ENCODE measurements around the gene C10orf62.
"Not testable (repeated sequence)": the region's sequence is repeated elsewhere in the genome, so short reads cannot be mapped to it uniquely, and the experiment has no call there.

The C10orf62 gene

DNA sequence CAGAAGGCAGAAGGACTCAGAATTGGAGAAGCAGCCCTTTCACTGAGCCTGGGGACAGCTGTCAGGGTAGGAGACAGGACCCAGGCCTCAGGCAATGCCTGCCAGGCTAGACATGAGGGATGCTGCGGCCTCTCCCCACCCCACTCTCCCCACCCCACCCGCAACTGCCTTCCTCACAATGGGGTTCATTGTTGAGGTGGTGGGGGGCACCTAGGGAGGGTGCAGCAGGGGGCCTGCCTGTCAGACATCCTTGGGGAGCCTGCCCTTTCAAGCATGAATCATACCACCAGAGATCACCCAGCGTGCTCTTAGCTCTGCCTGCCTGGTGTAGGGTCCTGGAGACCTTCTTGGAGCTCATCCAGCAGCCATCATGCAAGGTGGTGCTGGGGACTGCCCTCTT lies at the start of gene C10orf62:
C10orf62 (plus strand) TSS at position 243 of the 400 bp plus-strand sequence. CDS start 177 bp downstream, outside the sequence.
- in situ Hi-C loops (cut with HindIII; ENCODE audit: low sequenced_read_pairs) = no loop called here

GRCh38 chr10:97540669-97541500 lies 48.6 kb upstream of the C10orf62 start:
- in situ Hi-C loops (cut with HindIII; ENCODE audit: low sequenced_read_pairs) = no loop called here

DNA sequence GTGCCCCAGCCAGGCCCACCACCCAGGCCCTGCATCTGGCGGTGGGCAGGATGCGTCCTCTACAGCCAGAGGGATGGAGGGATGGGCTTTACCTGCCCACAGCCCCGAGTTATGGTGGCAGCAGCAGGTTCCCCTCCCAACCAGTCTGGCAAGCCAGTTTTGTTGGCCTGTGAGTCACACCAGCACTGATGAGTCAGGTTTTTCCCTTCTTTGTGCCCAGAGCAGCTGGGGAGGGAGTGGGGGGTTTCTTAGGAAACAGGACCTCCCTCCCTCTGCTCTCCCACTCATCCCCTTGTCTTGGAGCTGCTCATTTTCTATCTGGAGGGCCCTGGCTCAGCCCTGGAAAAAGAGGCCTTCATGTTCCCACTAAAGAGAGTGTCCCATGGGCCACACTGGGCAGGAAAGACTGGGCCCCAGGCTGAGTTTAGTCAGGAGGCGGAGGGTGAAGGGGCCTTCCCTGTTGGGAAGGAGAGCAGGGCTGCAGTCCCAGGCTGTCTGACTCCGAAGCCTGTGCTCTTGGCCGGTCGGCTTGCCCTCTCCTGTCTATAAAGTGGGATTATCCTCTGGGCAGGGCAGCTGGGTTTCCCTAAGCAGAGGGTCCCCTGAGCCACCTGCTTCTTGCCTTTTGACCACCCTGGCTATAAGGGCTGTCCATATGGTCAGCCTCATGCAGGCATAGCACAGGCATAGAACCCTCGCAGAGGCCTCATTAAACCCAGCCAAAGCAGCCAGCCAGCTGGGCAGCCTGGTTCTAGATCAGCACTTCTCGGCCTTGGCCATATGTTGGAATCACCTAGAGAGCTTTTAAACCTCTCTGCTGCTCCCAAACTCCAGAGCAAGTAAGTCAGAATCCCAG lies 47.1 kb upstream of the C10orf62 start:
- in situ Hi-C loops (cut with HindIII; ENCODE audit: low sequenced_read_pairs) = no loop called here

- in situ Hi-C loops (cut with HindIII; ENCODE audit: low sequenced_read_pairs) = no loop called here
These were observed 46.4 kb upstream of the C10orf62 start for GRCh38 chr10:97543025-97543546.

GRCh38 chr10:97546456-97547270 lies 42.9 kb upstream of the C10orf62 start:
- in situ Hi-C loops (cut with HindIII; ENCODE audit: low sequenced_read_pairs) = no loop called here

- in situ Hi-C loops (cut with HindIII; ENCODE audit: low sequenced_read_pairs) = no loop called here
These were observed 42.3 kb upstream of the C10orf62 start for GRCh38 chr10:97547271-97547600.

DNA sequence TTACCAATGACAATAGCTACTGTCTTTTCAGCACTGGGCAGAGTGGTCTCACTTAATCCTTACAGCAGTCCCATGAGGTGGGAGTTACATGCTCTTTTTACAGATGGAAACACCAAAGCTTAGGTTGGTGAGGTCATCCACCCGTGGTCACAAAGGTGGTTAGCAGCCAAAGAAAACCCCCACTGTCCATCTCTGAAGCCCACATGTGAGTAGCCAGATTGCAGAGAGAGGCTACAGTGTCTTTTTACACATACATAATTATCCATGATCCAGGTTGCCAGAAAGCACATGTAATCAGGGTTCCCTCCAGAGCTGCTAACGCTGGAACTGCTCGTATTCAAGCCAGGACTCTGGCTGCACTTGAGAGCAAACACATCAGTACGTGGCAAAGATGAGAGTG lies 41.6 kb upstream of the C10orf62 start:
- in situ Hi-C loops (cut with HindIII; ENCODE audit: low sequenced_read_pairs) = no loop called here

DNA sequence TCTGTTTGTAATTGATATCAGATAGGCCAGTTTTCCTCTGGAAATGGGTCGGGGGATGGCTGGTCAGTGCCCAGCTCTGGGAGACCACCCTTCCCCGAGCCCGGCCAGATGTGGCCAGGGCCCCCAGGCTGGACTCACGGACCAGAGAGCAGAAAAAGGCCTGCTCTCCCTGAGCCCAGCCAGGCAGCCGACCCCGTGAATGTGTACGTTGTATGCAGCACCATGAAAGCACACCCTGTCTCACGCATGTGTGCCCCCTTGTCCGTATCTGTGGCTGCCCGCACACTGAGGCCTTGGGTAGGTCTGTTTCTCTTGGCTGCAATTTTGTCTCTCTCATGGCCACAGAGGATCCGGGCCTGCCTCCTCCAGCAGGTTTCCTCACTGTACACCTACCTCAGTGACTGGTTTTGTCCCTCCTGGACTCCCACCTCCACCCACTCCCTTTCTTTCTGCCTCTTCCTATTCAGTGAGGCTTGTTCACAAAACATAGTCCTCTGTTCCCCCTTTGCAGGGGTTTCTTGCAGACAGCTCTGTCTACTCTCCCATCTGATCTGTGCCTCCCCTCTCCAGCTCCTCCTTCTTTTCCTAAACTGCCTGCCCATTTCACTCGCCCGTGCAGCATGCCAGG lies 40.6 kb upstream of the C10orf62 start:
- in situ Hi-C loops (cut with HindIII; ENCODE audit: low sequenced_read_pairs) = no loop called here

DNA sequence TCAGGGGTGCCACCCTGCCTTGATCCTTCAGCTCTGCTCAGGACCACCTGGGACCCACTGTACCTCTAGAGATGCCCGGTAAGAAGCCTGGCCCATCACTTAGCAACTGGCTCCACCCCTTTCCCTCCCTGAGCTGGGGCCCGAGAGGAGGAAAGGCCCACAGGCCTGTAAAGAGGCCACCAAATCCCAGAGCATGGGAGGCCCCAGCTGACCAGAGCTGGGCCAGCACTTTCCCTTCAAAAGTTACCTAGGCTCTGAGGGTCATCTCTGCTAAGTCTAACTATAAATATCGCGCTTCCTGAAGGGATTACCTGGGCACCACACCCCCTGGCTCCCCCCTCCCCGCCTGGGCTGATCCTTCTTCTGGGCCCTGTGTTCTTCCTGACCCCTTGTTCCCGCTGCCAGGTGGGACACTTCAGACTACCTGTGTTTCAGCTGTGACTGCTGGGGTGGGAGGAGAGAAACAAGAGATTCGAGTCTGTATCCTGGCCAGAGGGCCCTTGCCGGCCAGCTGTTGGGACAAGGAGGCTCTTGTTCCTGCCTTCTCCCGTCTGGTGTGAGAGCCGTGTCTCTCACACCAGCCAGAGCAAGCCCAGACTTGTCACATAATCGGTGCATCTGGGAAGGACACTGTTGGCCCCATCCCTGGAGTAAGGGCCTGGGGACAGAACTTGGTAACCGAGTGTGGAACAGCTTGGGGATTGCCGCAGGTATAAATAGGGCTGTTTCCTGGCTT lies 39.8 kb upstream of the C10orf62 start:
- in situ Hi-C loops (cut with HindIII; ENCODE audit: low sequenced_read_pairs) = no loop called here

- in situ Hi-C loops (cut with HindIII; ENCODE audit: low sequenced_read_pairs) = no loop called here
These were observed 39.0 kb upstream of the C10orf62 start for GRCh38 chr10:97550336-97551149.

DNA sequence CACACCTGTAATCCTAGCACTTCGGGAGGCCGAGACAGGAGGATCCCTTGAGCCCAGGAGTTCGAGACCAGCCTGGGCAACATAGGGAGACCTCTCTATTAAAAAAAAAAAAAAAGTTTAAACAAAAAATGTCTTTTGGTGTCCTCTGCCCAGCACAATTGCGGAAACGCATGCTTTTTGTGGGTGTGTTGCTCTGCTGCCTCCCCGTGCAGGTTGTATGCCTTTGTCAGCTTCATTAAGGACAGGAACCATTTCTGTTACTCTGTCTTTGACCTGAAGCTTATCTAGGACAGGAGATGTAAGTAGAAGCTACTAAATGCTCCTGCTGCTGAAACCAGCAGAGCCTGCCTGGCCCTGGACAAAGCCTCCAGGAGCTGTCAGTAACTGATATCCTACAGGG lies 38.2 kb upstream of the C10orf62 start:
- in situ Hi-C loops (cut with HindIII; ENCODE audit: low sequenced_read_pairs) = no loop called here

- in situ Hi-C loops (cut with HindIII; ENCODE audit: low sequenced_read_pairs) = no loop called here
These were observed 35.9 kb upstream of the C10orf62 start for GRCh38 chr10:97553575-97554031.

DNA sequence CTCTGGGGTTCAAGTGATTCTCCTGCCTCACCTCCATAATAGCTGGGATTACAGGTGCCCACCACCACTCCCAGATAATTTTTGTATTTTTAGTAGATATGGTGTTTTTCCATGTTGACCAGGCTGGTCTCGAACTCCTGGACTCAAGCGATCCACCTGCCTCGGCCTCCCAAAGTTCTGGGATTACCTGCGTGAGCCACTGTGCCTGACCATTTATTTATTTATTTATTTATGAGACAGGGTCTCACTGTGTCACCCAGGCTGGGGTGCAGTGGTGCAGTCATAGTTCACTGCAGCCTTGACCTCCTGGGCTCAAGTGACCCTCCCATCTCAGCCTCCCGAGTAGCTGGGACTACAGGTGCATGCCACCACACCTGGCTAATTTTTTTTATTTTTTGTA lies 35.2 kb upstream of the C10orf62 start:
- in situ Hi-C loops (cut with HindIII; ENCODE audit: low sequenced_read_pairs) = not testable (repeated sequence)

GRCh38 chr10:97555541-97555940 lies 34.0 kb upstream of the C10orf62 start:
- in situ Hi-C loops (cut with HindIII; ENCODE audit: low sequenced_read_pairs) = not testable (repeated sequence)

- in situ Hi-C loops (cut with HindIII; ENCODE audit: low sequenced_read_pairs) = loop anchor here (5.0 kb wide), 1 partner anchor 36 kb away; no protein-coding TSS in a partner anchor
These were observed 28.7 kb upstream of the C10orf62 start for GRCh38 chr10:97560731-97561381.

DNA sequence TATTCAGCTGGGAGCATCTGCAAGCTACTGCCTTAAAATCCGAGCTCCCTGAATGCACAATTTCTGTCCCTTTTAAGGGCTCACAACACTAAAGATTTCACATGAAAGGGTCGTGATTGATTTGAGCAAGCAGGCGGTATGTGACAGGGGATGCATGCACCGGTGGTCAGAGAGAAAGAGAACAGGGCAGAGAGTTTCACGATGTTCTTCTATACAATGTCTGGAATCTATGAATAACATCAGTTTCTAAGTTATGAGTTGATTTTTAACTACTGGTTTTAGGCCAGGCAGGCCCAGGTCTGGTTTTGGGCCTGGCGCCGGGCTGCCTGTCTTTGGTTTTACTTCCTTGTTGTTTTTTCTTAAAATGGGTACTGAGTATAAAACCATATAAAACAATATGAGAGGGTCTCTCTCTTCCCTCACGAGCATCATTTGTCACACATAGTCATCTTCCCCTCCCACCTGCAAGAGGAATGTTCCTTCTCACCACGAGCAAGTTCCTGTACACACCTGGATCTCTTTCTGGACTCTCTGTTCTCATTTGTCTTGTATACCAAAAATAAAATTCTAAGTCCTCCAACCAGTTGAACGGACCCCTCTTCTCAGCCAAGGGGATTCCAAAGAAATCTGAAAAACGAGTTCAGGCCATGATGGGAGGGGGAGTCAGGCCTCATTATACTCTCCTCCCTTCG lies 28.0 kb upstream of the C10orf62 start:
- in situ Hi-C loops (cut with HindIII; ENCODE audit: low sequenced_read_pairs) = loop anchor here (5.0 kb wide), 1 partner anchor 36 kb away; no protein-coding TSS in a partner anchor

GRCh38 chr10:97562329-97562728 lies 27.2 kb upstream of the C10orf62 start:
- in situ Hi-C loops (cut with HindIII; ENCODE audit: low sequenced_read_pairs) = loop anchor here (5.0 kb wide), 1 partner anchor 35 kb away; no protein-coding TSS in a partner anchor
